Mucosa of descending colon (tissue), 3 donors: ENCODE data around the gene TMEM134. TPM values are rescaled to one million over a fixed set of nuclear protein-coding genes. Genes with fewer than 3 reads are reported as not detected.

Experiments used
- ATAC-seq: fragments of 200-7000 bp; cut with Tn5 transposase; one replicate; pipeline ENCODE4 v1.9.1; 2020; ENCODE audit warnings: mild to moderate bottlenecking, moderate library complexity
- DNase-seq, 3 donors: peaks; one replicate each; pipeline ENCODE4 v3.0.0-alpha.2; 2020
- H3K36me3 ChIP-seq: fragments of 200-600 bp; one replicate; pipeline ENCODE4 v1.8.0; 2021; ENCODE audit warnings: low read depth, mild to moderate bottlenecking
- H3K4me1 ChIP-seq: fragments of 200-600 bp; one replicate; pipeline ENCODE4 v1.8.0; 2021; ENCODE audit warnings: low read depth, mild to moderate bottlenecking
- H3K4me3 ChIP-seq: fragments of 200-600 bp; one replicate; pipeline ENCODE4 v1.8.0; 2021; ENCODE audit warnings: mild to moderate bottlenecking
- H3K9me3 ChIP-seq: fragments of 200-600 bp; one replicate; pipeline ENCODE4 v1.8.0; 2021; ENCODE audit warnings: mild to moderate bottlenecking
- intact Hi-C, 2 donors: fragments of 100-400 bp; cut with DNase I in 1 of 2; cut with micrococcal nuclease in 1 of 2; formaldehyde crosslinking; loops; one replicate each; pipeline versions ENCODE4 v1.11.0 to v1.11.1; 2022; cut with DNase I, micrococcal nuclease
- total RNA-seq, 3 donors: library from RNA; stranded (reverse); fragmentation: NEBNext Ultra II Directional in 2 of 3; extraction: Animal tissue kit (Norgen Biotek cat#: 25700) in 2 of 3; gene quantifications; one replicate each; pipeline versions ENCODE4 v1.2.1 to v1.2.4, GENCODE V29; 2021 to 2023
- TF ChIP-seq, protein P1 (sequence below): fragments of 200-600 bp; IDR thresholded peaks from one replicate; pipeline ENCODE4 v1.8.0; 2022; ENCODE audit warnings: antibody characterized with exemption, mild to moderate bottlenecking
- donor health status: DM: no; HTN: no; CAD: no; lungs with moderate emphysema.
- donor health status: DM: no; HTN: no; CAD: no.
- donor health status: DM: no; HTN: yes; CAD: no.

TMEM134 gene
- total RNA-seq, 3 donors from 2014 or later, result 44.7 to 82.2 (median 60.9) TPM

DNA sequence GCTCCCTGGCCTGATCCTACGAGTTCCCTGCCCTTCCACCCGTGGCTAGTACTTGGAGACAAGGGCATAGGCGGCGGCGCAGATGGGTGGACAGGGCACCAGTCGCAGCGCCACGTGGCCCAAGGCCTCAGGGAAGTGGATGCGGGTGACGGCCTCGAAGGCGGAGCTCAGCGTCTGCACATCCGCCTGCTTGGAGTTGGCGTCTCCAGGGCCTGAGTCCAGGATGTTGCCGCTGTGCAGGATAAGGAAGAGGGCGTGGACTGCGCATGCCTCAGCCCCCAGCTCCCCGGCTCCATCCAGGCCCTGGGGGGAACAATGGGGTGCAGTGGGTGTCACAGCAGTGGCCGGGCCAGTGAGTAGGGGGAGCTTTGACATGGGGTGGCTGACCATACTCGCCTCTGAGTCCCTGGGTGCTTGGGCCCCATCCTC lies 29.5 kb upstream of the TMEM134 start:
- intact Hi-C loops, result no loop called here
- Histone ChIP-seq H3K4me3 (no peak overlapping the region), H3K9me3 (no peaks in the 10 kb centered on the region), H3K4me1 (peaks cover 3% of the 10 kb centered on the region), H3K36me3 (peaks cover 3% of the 10 kb centered on the region)
- ATAC-seq, result no peak
- TF ChIP-seq, protein P1, sequence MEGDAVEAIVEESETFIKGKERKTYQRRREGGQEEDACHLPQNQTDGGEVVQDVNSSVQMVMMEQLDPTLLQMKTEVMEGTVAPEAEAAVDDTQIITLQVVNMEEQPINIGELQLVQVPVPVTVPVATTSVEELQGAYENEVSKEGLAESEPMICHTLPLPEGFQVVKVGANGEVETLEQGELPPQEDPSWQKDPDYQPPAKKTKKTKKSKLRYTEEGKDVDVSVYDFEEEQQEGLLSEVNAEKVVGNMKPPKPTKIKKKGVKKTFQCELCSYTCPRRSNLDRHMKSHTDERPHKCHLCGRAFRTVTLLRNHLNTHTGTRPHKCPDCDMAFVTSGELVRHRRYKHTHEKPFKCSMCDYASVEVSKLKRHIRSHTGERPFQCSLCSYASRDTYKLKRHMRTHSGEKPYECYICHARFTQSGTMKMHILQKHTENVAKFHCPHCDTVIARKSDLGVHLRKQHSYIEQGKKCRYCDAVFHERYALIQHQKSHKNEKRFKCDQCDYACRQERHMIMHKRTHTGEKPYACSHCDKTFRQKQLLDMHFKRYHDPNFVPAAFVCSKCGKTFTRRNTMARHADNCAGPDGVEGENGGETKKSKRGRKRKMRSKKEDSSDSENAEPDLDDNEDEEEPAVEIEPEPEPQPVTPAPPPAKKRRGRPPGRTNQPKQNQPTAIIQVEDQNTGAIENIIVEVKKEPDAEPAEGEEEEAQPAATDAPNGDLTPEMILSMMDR, result no peak
- peak in 1 of 3 donors; percentile 47 for DNase-seq

DNA sequence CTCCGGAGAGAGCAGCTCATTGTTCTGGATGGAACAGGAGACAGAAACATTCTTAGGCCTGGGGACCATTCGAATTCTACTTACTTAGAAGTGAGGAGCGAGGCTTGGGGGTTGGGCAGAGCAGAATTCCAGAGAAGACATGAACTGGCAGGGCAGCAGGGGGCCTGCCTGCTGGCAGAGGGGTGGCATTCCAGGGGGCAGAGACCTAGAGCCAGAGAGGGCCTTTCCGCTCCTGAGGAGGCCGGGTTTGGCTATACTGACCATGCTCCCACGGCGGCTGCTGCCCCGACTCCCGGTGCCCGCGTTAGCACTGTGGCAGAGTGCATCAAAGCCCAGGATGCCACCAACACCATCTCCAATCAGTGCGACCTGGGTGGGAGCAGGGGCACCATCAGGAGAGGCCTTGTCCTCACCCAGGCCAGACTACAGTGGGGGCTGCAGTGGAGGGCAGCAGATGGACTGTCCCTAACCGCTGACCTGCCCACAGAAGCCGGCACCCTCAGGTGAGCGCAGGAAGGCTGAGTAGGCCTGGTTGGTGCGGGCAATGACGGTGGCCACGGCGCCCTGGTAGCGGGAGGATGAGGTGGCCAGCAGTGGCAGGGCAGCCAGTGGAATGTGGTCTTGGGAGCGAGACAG lies 28.7 kb upstream of the TMEM134 start:
- intact Hi-C loops, result no loop called here
- TF ChIP-seq, protein P1, result no peak
- H3K4me1 ChIP-seq, result no peaks in the 10 kb centered on the region
- H3K9me3 ChIP-seq, result no peaks in the 10 kb centered on the region
- ATAC-seq, result no peak
- peak in 1 of 3 donors; percentile 46 for DNase-seq
- H3K4me3 ChIP-seq, result no peak overlapping the region
- peaks cover 3% of the 10 kb centered on the region for H3K36me3 ChIP-seq

DNA sequence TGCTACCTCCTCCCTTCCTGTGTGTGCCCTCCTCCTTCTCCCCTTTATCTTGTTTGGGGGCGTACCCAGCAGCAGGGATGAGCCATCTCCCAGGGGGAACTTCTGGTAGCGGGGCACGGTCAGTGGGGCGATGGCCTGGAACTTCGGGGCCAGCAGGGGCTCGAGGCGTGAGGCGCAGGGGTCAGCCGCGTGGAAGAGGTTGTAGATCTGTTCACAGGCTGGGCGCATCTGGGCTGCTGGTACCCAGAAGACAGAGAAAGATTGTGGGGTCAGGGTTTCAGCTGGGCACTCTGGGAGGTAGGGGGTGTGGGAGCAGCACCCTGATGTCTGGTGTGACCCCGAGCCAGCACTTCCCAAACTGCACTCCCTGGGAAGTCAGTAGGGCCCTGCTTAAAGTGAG lies 27.1 kb upstream of the TMEM134 start:
- DNase-seq (peak in 1 of 3 donors; percentile 44), ATAC-seq (no peak)
- H3K4me1 ChIP-seq, result no peaks in the 10 kb centered on the region
- intact Hi-C loops, result no loop called here
- TF ChIP-seq, protein P1, result no peak
- no peak overlapping the region for H3K4me3 ChIP-seq
- H3K36me3 ChIP-seq, result peaks cover 3% of the 10 kb centered on the region
- H3K9me3 ChIP-seq, result no peaks in the 10 kb centered on the region

DNA sequence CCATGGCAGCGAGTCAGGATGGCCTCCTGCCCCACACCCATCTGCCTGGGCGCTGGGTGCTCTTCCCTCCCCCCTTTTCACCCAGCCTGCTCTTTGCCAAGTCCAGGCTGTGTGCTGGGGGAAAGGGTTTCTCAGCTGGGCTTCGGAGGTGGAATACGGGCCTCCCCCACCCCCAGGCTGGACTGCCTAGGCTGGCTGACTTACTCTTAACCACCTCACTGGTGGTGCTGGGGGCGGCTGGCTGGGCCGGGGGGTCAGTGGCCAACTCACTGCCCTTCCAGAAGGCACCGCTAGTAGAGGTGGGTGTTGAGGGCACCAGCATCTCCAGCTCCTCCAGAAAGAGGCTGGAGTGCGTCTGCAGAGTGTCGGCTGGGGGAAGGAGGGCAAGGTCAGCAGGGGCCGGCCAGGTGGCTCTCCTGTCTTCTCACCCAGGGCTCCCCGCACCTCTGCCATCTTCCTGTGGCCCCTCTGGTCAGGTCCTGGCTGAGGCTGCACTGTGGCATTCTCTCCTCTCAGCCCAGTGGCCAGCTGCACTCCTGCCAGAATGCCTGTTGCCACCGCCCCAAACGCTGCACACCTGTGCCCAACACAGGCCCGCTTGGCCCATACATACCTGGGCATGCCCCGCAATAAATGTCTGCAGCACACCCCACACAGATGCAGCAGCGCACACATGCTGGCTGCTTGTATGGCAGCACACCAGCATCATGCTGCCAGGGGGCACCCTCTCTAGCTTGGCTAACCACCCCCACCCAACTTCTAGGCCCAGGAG lies 26.4 kb upstream of the TMEM134 start:
- no peaks in the 10 kb centered on the region for H3K4me1 ChIP-seq
- intact Hi-C loops, result no loop called here
- H3K9me3 ChIP-seq, result no peaks in the 10 kb centered on the region
- DNase-seq (peak in 1 of 3 donors; percentile 45), ATAC-seq (no peak)
- TF ChIP-seq, protein P1, result no peak
- H3K36me3 ChIP-seq, result peaks cover 3% of the 10 kb centered on the region
- no peak overlapping the region for H3K4me3 ChIP-seq

DNA sequence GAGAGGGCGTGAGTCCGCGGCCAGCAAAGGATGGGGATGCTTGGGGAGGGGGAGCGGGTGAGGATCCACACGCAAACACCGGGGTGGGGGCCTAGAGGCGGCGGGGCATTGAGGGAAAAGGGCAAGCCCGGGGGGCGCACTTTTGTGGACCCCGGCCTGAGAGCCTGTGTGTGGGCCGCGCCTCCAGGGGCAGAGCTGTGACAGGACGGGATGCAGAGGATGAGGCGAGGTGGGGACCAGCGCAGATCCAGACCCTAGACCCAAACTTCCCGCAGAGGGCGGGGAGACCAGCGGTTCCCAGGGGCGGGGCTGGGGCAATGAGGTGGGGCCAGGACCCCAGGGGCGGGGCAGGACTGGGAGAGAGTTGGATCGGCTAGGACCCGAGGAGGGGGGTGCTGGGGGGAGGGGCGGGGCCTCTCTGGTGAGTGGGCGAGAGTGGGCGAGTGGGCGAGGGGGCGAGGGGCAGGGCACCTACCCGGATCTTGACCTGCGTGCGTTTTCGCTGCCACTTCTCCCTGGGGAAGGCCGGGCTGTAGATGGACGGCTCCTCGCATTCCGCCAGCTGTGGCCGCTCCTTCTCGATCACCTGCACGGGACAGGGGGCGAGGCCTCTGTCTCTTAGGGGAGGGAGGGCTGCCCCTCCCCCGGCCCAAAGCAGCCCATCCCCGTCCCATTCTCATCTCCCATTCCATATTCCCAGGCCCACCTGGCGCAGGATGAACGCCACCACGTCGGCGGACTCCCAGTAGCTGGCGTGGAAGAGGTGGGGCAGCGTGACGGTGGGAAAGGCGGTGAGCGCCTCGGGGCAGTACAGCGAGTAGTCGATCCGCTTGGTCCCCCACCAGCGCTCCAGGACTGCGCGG lies 25.6 kb upstream of the TMEM134 start:
- TF ChIP-seq, protein P1, result no peak
- intact Hi-C loops, result no loop called here
- ATAC-seq (no peak), DNase-seq (peak in 1 of 3 donors; percentile 51)
- Histone ChIP-seq H3K4me1 (no peaks in the 10 kb centered on the region), H3K4me3 (no peak overlapping the region), H3K9me3 (no peaks in the 10 kb centered on the region), H3K36me3 (peaks cover 3% of the 10 kb centered on the region)
